A673 (cell line): ENCODE measurements around the gene PHKB.

ENCODE experiments used
- EZH2 ChIP-seq: fragments of 200-600 bp; sonication (generic); IDR thresholded peaks from 2 replicates; pipeline ENCODE4 v1.6.1; 2017; ENCODE audit warnings: borderline replicate concordance, low read depth, mild to moderate bottlenecking, mixed read lengths, antibody characterized with exemption, low read length; ENCODE audit not compliant: poor library complexity, severe bottlenecking
- TF ChIP-seq, protein P1 (sequence below): fragments of 300-800, 200-600 bp; sonication (generic); conservative IDR thresholded peaks from 2 replicates; pipeline ENCODE4 v1.5.1; 2017; ENCODE audit warnings: low read depth, mild to moderate bottlenecking, antibody characterized with exemption, low read length, moderate library complexity, mixed read lengths

DNA sequence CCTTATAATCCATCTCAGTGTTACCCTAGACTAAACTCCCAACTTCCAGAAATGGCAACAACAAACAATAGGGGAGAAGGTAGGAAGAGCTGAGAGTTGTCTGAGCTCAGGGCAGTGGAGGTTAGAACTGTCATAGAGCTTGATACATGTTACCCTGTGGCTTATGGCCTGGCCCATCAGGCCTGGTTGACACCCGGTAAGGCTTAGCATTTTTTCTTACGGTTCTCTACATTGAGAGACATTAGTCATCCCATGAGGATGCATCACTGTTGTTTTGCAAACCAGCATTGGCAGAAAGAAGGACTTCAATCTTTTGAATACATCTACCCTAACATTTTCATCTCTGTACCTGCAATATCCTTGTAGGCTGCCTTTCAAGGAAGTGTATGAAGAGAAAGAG lies 226.6 kb downstream of the PHKB start:
- TF ChIP-seq, protein P1, sequence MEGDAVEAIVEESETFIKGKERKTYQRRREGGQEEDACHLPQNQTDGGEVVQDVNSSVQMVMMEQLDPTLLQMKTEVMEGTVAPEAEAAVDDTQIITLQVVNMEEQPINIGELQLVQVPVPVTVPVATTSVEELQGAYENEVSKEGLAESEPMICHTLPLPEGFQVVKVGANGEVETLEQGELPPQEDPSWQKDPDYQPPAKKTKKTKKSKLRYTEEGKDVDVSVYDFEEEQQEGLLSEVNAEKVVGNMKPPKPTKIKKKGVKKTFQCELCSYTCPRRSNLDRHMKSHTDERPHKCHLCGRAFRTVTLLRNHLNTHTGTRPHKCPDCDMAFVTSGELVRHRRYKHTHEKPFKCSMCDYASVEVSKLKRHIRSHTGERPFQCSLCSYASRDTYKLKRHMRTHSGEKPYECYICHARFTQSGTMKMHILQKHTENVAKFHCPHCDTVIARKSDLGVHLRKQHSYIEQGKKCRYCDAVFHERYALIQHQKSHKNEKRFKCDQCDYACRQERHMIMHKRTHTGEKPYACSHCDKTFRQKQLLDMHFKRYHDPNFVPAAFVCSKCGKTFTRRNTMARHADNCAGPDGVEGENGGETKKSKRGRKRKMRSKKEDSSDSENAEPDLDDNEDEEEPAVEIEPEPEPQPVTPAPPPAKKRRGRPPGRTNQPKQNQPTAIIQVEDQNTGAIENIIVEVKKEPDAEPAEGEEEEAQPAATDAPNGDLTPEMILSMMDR = no peak
- no peak for TF ChIP-seq EZH2
